Measurements from ENCODE around the gene ASPRV1. TPM values are rescaled to one million over a fixed set of nuclear protein-coding genes. Genes with fewer than 3 reads are reported as not detected.

The ASPRV1 gene
- total and polyA plus RNA-seq, 10 of the 15 experiments (the other 5 are each of a cell fraction or from before 2014, with no cell fraction given) = 0.11 to 1.1 (median 0.33) TPM

GRCh38 chr2:69914950-69915945 lies 46.2 kb downstream of the ASPRV1 start, which contains the start of gene MXD1 (continued):
- TF ChIP-seq POLR2AphosphoS2 (IDR thresholded peaks at IDR 0.05; ENCODE audit: low read depth, low read length) (0 out of 2 replicates have a peak, but pooled peaks have one; percentile 47), ZNF592 (IDR thresholded peaks at IDR 0.05) (no peak), CREM (IDR thresholded peaks at IDR 0.05; ENCODE audit: low read depth) (peak; percentile 5; the same call in 1 of the 2 replicates), NKRF (conservative IDR thresholded peaks at IDR 0.05) (peak; percentile 84), POLR2A (IDR thresholded peaks at IDR 0.05; ENCODE audit: low read depth, low read length) (peak; percentile 88), TCF12 (IDR thresholded peaks at IDR 0.05; ENCODE audit: low read depth, low read length) (peak; percentile 13; the same call in 1 of the 2 replicates)
